ENCODE data around the gene SYNJ2. TPM values are rescaled to one million over a fixed set of nuclear protein-coding genes. Genes with fewer than 3 reads are reported as not detected.

The SYNJ2 gene
- total RNA-seq, 1 donor from 2014 or later, result 22.5 TPM

DNA sequence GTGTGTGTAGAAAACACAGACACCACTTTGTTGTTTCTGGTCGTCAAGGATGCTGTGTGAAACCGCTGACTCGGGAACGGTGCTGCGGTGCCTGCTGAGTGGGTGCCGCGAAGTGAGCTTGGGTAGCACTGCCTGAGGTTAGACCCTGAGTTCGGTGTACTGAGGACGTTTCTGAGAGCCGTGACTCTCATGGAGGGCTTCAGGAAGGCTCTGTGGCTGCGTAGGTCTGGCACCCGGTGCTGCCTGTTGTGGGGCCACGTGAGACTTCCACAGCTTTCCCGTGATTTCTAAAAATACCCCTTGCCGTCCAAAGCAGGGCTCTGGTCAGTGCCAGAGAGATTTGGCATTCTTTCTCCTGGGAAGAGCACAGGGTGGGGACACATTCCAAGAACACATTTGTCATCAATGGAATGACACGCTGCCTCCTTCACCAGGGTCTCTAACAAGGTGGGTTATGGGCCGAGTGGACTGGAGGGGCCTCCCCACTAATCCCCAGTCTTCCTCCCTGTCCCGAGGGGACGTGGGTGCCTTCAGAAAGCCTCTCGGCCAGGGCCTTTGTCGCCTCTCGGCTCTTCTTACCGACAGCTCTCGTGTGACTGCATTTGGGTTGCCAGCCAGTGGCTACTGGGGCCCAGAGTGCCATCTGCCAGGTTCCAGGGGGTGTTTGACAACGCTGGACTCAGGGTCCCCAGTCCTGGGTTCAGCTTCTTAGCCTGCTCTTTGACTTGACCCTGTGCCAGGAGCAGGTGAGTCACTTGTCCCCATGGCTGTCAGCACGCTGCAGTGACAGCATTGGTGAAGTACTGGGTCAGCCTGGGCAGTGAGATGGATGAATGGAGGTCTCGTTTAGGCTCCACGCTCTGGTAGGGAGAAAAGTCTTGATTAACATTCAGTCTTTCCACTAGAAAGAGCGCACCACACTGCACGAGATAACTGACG, 62.2 kb downstream of the SYNJ2 start:
- no peak for DNase-seq (ENCODE audit: low spot score)
- no peak for ATAC-seq
- intact Hi-C loops (cut with DNase I), result no loop called here

DNA sequence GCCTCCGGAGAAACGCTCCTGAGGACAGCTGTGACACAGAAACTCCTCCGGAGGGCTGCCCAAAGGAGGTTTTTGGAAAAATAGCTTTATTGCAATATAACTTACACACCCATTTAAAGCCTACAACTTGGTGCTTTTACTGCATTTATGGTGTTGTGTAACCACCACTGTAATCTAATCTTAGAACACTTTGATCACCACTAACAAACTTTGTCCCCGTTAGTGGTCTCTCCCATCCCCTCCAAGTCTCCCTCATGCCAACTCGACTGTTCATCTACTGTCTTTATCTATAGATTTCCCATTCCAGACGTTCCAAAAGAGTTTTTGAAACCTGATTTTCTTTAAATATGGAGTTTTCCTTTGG, 62.8 kb downstream of the SYNJ2 start:
- no peak for ATAC-seq
- no peak for DNase-seq (ENCODE audit: low spot score)
- intact Hi-C loops (cut with DNase I), result no loop called here

DNA sequence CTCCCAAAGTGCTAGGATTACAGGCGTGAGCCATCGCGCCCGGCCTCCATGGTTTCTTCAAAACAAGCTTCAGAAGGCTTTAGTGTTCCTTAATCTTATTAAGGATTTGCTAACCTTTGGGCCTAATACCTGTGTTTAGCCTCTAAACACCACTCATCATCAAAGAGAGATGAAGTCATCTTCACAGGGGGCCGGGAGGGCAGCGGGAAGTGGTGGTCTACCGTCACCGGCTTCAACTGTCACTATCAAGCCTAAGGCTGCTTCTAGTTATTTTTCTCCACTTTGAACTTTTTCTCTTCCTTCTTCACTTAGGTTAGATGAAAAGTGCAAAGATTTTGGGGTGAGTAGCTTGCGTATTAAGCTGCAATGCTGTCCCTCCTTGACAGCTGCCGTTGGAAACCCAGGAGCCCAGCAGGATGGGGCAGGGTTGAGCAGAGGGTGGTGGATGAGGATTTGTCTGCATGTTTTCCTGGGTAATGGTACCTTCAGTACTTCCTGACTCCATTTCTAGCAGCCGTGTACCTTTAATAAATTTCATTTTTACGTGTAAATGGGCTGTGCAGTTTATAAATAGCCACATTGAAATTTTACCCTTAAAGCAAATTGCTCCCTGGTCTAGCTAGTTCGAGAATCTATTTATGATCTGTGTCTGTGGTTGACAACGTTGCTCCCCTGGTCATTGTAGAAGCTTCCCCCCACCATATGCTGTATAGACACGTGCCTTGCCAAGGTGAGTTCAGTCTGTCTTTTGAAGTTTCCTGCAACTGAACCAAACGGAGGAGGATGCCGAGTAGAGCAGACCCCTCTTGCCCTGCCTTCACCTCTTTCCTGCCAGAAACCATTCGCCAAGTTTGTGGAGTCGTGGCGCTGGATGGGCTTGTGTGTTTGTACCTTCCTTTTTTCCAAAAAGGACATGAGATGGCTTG, 64.8 kb downstream of the SYNJ2 start:
- intact Hi-C loops (cut with DNase I), result no loop called here
- no peak for ATAC-seq

DNA sequence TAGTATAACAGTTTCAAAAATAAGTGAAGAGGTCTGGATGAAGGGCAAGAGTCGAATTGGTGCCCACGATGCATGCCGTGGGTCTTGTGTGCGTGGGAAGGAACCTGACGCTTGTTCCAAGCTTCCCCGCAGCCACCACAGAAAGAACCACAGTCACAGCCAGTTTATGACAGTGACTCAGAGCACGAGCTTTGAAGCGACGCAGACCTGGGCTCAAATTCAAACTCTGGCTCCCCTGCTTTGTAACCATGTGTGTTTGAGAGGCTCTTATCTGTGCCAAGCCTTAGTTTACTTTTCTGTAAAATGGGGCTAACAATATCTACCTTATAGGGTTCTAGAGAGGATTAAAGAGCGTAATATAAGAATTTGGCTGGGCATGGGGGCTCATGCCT, 65.5 kb downstream of the SYNJ2 start:
- no peak for ATAC-seq
- intact Hi-C loops (cut with DNase I), result no loop called here
- no peak for DNase-seq (ENCODE audit: low spot score)

More for the DNA sequence above, 64.8 kb downstream of the SYNJ2 start:
- no peak for DNase-seq (ENCODE audit: low spot score)

DNA sequence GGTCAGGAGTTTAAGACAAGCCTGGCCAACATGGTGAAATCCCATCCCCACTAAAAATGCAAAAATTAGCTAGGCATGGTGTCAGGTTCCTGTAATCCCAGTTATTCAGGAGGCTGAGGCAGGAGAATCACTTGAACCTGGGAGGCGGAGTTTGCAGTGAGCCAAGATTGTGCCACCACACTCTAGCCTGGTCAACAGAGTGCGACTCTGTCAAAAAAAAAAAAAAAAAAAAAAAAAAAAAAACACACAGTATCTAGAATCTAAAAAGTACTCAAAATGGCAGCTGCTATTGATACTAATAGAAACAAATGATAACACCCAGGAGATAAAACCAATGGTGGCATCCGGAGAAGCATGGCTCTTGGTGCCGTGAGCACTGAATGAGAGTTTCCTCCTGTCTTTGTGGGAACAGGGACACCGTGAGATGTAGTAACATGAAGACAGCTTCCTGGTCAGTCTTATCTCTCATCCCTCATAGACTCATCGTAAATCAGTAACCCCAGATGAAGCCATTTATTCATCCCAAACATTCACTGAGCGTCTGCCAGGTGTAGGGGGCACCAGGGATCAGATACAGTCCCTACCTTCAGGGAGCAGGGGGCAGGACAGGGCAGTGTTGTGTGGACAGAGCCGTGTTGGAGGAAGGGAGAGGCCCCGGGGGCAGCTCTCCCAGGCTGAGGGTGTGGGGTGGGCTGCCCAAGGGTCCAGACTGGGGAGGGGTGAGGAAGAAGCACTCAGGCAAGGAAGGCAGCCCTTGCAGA, 66.1 kb downstream of the SYNJ2 start:
- DNase-seq (ENCODE audit: low spot score) (no peak), ATAC-seq (no peak)

DNA sequence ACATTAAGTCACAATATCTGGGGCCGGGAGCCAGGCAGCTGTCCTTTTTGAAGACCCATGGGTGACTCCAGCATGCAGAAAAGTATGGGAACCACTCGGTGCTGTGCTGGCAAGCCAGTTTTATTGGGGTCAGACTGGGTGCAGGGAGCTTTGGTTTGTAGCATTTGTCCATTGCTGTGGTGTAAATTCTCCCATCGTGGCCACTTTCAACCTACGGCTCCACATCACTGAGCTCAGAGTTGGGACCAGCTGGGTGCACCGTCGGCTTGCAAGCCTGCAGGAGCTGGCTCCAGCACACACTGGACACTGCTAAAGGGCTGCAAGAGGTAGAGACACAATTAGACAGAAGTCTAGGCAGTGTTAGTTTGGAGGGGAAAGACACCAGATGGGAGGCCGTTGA, 66.9 kb downstream of the SYNJ2 start:
- ATAC-seq (no peak), DNase-seq (ENCODE audit: low spot score) (no peak)
- intact Hi-C loops (cut with DNase I), result no loop called here

More for the DNA sequence above, 66.1 kb downstream of the SYNJ2 start:
- intact Hi-C loops (cut with DNase I), result no loop called here

DNA sequence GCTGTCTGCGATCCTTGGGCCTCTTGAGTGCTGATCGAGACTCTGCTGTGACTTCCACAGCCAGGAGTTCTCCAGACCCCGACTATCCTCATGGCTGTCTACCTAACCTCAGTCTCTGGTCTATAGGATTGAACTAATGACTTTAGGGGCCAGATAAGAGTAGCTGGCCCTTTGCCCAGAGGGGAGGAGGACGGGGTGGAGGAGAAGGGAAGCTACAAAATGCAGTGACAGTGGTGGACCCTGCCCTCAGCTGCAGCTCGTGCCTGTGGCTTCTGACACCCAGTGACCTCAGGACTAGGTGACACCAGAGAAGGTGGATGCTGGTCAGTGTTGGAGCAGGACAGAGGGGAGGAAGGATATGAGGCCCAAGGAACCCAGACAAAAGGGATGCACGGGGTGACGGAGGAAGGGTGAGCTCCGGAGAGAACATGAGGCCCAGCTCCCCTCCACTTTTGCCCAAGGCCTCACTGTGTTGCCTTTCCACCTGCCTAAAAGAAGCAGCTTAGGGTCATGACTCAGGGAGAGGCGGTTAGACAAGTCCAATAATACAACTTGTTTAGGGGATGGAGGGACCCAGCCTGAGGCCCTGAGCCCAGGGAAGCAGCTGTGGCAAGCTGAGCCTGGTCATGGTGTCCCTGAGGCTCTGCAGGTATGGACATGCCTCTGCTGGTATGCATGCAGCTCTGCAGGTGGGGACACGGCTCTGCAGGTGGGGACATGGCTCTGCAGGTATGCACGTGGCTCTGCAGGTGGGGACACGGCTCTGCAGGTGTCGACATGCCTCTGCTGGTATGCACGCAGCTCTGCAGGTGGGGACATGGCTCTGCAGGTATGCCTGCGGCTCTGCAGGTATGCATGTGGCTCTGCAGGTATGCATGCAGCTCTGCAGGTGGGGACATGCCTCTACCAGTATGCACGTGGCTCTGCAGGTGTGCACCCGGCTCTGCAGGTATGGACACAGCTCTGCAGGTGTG, 67.7 kb downstream of the SYNJ2 start:
- no peak for DNase-seq (ENCODE audit: low spot score)
- intact Hi-C loops (cut with DNase I), result no loop called here
- ATAC-seq, result no peak

DNA sequence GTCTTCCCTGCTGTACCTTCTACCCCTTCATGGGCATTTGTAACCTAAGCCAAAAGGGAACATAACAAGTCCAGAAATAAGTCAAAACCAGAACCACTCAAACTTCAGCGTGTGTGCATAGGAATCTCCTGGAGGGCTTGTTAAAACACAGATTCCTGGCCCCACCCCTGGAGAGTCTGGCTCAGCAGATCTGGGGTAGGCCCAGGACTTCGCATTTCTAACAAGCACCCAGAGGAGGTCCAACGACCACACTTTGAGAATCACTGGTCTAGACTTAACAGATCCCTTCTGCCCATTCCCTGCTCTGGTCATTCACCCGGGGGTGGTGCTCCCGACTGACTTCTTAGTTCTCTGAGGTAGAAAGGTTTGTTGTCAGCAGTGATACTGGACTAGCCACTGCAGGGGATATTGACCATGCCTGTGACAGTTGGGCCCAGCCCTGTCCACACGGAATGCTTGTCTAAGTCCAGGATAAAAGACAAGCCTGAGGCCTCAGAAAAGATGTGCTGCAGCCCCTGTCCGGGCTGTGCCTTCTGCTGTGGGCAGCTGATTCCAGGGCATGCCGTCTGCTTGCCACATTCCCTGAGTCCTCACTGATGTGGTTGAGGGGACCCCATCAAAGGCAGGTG, 68.6 kb downstream of the SYNJ2 start:
- DNase-seq (ENCODE audit: low spot score) (no peak), ATAC-seq (no peak)
- intact Hi-C loops (cut with DNase I), result no loop called here

DNA sequence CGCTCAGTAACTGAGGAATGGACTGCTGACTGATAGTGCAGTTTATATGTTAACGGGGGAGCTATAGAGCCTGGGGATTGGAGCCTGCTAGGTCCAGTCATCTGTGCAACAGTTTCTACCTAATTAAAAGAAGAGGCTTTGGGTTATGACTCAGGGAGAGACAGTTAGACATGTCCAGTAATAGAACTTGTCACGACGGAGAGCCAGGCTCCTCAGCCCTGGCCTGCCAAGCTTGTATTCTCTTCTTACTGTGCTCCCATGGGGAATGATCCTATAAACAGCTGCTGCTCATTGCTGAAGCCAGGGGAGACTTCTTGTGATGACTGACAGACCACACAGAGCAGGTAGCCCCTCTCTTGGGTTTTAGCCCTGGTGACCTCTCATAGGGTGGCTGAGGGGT, 69.3 kb downstream of the SYNJ2 start:
- intact Hi-C loops (cut with DNase I), result no loop called here
- DNase-seq (ENCODE audit: low spot score) (no peak), ATAC-seq (no peak)

DNA sequence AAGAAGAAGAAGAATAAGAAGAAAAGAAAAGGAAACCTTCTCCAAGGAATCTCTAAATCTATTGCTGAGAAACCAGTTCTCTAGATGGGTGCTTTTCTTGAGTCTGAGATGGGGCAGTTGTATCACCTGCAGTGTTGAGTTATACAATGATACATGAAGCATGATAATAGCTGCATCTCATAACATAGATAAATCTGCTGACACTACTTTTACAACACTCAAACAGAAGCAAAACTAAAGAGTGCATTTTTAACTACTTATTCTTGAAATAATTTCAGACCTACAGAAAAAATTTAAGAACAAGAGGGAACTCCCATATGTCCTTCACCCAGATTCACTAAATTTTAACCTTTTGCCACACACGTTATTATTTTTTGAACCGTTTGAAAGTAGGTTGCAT, 70.3 kb downstream of the SYNJ2 start:
- no peak for ATAC-seq
- intact Hi-C loops (cut with DNase I), result no loop called here

DNA sequence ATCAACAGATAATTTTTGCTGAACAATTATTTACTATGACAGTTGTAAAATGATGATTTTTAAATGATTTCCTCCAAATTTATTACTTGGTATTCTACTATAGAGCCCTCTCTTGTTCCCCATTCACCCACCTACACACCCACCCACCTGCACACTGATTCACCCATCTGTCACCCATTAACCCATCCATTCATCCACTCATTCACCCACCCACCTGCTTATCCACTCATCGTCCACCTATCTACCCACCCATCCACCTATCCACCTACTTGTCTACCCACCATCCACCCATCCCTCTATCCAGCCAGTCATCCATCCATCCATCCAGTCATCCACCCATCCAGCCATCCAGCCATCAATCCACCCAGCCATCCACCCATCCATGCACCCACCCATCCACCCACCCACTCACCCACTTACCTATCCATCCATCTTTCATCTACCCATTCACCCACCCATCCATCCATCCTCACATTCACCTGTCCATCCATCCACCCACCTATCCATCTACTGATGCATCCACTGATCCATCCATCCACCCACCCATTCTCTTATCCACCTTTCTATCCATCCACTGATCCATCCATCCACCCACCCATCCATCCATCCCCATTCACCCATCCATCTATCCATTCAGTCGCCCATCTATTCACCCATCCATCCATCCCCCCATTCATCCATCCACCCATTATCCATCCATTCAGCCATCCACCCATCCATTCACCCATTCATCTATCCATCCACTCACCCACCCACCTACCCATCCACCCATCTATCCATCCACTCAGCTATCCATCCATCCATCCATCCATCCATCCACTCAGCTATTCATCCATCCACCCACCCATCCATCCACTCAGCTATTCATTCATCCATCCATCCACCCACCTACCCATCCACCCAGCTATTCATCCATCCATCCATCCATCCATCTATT, 72.0 kb downstream of the SYNJ2 start:
- intact Hi-C loops (cut with DNase I), result no loop called here
- DNase-seq (ENCODE audit: low spot score) (no peak), ATAC-seq (no peak)

More for the DNA sequence above, 70.3 kb downstream of the SYNJ2 start:
- DNase-seq (ENCODE audit: low spot score), result no peak

DNA sequence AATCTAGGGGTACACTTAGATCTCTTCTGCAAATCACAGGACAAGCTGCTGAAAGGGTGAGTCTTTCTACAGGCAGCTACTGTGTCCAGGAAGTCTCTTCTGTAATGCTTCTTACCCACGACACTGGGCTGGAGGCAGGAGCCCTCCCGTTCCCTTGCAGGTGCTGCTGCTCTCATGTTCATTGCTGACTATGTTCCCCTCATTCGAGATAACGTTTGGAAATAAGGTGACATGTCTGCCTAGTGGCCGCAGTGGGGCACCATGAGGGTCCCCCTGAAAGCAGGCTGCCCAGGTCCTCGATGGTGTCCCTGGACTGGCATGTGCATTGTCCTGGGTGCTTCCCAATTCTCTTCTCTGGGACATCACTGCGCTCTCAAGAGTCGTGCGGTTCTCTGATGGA, 74.7 kb downstream of the SYNJ2 start:
- no peak for ATAC-seq
- DNase-seq (ENCODE audit: low spot score), result no peak
- intact Hi-C loops (cut with DNase I), result no loop called here

DNA sequence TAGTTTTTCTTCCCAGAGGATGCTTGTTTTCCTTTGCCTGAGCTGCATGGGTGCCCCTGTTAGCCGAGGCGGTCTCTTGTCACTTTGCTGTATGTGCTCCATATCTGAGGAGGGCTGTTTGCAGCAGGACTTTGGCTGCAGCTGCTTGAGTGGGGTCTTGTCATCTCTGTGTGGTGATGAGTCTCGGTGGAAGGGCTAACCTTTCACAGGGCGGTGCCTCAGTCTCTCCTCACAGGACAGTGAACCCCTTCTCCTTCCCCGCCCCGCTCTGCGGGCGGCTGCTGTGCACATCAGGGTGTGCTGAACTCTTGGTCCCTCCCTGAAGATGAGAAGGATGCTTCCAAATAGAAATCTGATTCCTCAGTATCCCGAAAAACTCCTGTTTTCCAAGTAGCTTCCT, 75.1 kb downstream of the SYNJ2 start:
- intact Hi-C loops (cut with DNase I), result no loop called here
- DNase-seq (ENCODE audit: low spot score) (no peak), ATAC-seq (no peak)

DNA sequence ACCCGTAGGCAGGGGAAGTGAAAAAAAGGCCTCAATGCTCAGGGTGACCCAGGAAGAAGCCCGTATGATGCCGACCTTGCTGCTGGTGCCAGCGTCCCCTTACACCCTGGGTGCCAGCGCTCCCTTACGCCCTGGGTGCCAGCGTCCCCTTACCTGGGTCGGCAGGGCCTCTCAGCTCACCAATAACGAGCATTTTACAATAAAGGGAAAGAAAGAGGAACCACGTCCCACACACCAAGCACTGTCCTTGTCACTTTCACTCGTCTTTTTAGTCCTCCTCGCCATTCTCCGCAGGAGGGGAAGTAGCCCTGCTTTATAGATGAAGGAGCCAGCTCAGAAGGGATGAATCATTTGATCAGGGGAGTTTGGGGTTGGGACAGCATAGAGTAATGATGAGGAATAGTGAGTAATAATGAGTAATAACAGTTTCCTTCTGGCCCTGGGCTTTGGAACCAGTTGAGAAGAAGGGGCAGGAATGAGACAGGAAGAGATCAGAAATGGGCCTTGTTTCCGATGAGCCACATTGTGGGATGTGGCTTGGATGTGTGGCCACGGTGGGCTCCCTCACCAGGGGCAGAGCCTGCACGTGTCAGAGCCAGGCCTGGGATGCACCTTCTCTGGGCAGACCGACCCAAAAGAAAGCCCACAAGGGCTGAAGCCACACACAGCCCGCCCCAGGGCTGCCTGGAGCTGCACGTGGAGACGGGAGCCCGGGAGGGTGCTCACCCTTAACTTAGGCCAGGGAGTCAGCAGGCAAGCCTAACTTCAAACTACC, 75.7 kb downstream of the SYNJ2 start:
- ATAC-seq, result no peak
- no peak for DNase-seq (ENCODE audit: low spot score)
- intact Hi-C loops (cut with DNase I), result no loop called here

DNA sequence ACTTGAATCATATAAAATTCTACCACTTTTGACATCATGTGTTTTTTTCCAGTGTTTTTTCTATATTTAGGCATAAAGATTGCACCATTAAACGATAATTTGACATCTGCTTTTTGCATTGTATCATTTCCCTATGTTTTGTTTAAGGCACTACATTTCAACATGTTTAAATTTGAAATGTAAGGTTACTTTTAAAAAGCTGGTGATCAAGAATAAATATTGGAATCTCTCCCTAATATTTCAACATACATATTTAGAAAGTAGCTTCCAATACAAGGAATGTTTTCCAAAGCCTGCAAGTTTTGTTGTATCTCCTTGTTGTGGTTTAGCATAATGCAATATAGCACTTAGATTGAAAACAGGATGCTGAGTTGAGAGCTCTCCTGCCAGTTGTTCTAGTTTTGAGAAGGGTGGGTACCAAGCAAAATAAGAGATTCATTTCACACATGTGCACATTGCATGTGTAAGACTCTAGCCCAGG, 76.5 kb downstream of the SYNJ2 start:
- DNase-seq (ENCODE audit: low spot score) (no peak), ATAC-seq (no peak)
- intact Hi-C loops (cut with DNase I), result no loop called here

DNA sequence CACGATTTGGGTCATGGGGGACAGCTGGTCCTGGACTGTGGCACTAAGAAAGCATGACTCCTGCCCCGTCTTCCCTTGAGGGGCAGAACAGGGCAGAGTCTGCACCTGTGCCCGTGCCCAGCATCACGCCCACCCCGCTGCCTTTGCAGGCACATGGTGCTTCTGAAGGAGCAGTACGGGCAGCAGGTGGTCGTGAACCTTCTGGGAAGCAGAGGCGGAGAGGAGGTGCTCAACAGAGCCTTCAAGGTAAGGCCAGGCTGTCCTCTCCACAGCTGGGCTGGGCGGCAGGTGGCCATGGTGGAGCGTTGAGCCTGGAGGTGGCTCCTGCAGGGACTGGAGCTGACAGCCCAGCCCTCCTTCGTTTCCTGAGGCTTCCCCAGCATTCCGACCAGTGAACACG, 77.4 kb downstream of the SYNJ2 start:
- DNase-seq (ENCODE audit: low spot score), result no peak
- intact Hi-C loops (cut with DNase I), result no loop called here

More for the DNA sequence above, 77.4 kb downstream of the SYNJ2 start:
- no peak for ATAC-seq

Data from sciatic nerve (tissue), 2 donors.